Islet of Langerhans (tissue), 1 donor: Measurements from ENCODE around the gene DPY19L1.
A peak's percentile ranks its signal among the peaks of the same experiment; 100 is the strongest.
"Not testable (repeated sequence)": the region's sequence is repeated elsewhere in the genome, so short reads cannot be mapped to it uniquely, and the experiment has no call there.

Experiments
- FAIRE-seq: peaks from one replicate; lab custom pipeline; 2011; peaks lifted over from hg19 to GRCh38; lab: Jason Lieb, UNC

Gene DPY19L1

GRCh38 chr7:34918198-34918861 is 119.0 kb downstream of the DPY19L1 start:
- FAIRE-seq, result not testable (repeated sequence)

DNA sequence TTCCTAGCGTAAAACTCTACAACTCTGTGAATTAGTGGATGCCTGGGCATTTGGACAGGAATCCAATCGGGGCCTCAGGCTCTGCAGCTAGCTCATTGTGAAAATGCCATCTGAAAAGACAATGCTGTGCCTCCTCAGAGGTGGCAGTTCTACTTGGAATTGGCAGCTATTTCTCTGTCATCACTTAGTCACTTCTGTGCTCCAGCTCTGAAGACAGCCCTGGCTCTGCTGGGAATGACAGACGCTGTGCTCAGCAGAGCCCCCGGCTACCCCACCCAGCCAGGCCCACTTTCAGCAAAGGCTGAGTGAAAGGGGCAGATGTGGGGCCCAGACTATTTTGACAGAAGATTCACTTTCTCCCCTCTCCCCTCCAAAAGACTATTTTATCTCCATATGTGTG is 119.8 kb downstream of the DPY19L1 start:
- not testable (repeated sequence) for FAIRE-seq

- FAIRE-seq, result no peak
Observed at GRCh38 chr7:34916267-34916666, 121.0 kb downstream of the DPY19L1 start.

GRCh38 chr7:34912236-34912635 is 125.0 kb downstream of the DPY19L1 start:
- no peak for FAIRE-seq

DNA sequence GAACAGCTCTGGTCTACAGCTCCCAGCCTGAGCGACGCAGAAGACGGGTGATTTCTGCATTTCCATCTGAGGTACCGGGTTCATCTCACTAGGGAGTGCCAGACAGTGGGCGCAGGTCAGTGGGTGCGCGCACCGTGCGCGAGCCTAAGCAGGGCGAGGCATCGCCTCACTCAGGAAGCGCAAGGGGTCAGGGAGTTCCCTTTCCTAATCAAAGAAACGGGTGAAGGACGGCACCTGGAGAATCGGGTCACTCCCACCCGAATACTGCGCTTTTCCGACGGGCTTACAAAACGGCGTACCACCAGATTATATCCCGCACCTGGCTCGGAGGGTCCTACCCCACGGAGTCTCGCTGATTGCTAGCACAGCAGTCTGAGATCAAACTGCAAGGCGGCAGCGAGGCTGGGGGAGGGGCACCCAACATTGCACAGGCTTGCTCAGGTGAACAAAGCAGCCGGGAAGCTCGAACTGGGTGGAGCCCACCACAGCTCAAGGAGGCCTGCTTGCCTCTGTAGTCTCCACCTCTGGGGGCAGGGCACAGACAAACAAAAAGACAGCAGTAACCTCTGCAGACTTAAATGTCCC is 130.9 kb downstream of the DPY19L1 start:
- not testable (repeated sequence) for FAIRE-seq

DNA sequence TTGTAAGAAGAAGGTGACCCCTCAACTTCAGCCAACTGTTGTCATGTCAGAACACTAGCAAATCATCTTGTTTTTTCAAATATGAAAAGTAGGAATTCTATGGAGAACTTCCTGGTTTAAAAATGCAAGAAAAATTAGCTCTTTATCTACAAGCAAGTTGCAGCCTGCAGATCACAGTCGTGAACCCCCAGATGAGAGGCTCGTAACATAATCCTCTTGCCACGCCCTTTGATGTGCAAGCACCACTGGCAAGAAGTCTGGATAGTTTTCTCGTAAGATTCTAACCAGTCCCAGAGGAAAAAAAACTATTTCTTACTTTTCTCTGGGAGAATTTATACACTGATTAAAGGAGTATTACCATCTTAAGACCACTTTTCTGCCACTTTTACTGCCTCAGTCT is 132.3 kb downstream of the DPY19L1 start:
- FAIRE-seq, result no peak

- FAIRE-seq, result not testable (repeated sequence)
Observed at GRCh38 chr7:34903921-34904320, 133.4 kb downstream of the DPY19L1 start.

DNA sequence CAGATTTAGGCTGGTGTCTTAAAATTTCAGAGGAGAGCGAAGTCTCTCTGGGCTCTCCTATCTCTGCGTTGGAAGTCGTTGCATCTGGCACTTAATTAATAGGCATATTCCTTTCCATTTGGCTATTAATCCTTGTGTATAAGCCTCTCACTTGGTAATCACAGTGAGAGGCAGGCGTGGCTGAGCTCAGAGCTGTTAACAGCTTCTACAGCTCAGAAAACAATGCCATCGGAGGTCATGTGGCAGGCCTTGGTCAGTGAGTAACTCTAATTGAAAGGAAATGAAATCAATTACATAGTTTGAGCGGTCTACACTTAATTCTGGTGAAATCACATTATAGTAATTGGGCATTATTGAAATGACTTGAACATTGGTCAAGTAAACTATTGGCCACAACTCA is 135.1 kb downstream of the DPY19L1 start:
- no peak for FAIRE-seq

DNA sequence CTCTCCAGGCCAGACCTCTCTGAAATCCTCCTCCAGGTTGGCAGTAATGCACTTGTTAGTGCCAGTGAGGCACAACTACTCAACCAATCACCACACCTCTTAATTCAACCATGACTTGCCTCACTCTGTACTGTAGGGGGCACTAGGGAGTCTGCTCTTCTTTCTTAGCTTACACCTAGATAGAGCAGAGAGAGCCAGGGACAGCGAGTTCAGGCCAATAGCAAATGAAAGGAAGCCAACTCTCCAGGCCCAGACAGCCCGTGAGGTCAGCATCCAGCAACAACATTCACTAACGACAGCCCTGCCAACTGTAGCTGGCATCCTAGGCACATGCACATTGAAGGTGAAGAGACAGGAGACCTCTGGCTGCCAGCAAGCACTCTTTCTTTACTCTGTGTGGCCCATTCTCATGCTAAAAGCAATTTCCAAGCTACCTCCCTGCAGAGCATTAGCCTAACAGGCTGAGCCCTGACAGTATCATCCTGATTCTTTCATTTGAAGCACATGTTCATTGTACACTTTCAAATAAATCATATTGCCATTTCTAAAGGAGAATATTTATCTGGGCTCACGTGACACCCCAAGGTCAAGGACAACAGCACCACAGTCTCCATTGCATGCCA is 136.3 kb downstream of the DPY19L1 start:
- no peak for FAIRE-seq

DNA sequence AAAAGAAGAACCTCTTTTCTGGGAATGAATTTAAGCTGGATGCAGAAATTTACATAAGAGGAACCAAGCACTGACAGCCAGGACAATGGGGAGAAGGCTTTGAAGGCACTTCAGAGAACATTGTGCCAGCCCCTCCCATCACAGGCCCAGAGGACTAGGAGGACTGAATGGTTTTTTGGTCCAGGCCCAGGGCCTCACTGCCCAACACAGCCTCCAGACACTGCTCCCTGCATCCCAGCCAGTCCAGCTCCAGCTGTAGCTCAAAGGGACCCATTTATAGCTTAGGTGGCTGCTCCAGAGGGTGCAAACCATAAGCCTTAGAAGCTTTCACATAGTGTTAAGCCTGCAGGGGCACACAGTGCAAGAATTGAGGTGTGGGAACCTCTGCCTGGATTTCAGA is 142.1 kb downstream of the DPY19L1 start:
- FAIRE-seq, result no peak

GRCh38 chr7:34889951-34890350 is 147.3 kb downstream of the DPY19L1 start:
- no peak for FAIRE-seq

DNA sequence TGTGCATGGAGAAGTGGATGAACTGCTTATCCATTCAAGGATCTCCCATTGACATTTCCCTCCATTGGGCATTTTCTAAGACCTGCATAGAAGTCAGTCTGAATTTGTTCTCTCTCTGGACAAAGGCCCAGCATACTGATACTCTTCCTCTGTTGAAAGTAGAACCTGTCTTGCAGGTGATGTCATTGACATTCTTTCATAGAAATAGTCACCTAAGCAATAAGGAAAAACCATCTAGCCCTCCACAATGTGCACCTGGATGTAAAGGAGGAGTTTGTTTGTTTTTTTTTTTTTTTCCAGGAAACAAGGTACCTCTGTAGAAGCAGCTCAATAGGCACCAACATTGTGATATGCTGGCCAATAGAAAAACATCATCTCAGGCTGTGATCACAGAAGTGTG is 150.4 kb downstream of the DPY19L1 start:
- FAIRE-seq, result no peak

DNA sequence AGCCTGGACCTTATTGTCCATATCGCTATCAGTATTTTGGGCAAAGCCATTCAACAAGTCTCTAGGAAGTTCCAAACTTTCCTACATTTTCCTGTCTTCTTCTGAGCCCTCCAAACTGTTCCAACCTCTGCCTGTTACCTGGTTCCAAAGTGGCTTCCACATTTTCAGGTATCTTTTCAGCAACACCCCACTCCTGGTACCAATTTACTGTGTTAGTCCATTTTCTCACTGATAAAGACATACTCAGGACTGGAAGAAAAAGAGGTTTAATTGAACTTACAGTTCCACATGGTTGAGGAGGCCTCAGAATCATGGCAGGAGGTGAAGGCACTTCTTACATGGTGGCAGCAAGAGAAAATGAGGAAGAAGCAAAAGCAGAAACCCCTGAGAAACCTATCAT is 153.4 kb downstream of the DPY19L1 start:
- not testable (repeated sequence) for FAIRE-seq

DNA sequence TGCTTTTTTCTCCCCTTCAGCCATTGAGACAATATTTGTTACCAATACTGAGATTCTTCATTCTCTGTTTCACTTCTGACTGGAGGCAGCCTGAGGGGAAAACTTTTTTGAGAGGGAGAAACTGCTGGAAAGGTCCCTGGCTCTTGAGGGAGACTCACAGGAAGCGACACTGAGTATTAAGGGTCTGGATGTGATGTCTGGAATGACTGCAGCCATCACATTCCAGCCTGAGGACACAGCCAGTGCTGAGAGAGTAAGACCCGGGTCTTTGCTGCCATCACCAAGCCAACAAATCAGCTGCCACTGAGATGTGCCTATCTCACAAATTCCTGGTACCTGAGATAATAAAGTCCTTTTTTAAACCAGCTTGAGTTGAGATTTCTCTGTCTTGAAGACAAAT is 157.4 kb downstream of the DPY19L1 start:
- FAIRE-seq, result no peak

- FAIRE-seq, result peak; percentile 27
Observed at GRCh38 chr7:34878944-34879735, 158.1 kb downstream of the DPY19L1 start.
